GM12878 (cell line): ENCODE measurements around the gene TGFB1. TPM values are rescaled to one million over a fixed set of nuclear protein-coding genes. Genes with fewer than 3 reads are reported as not detected.

Experiments
- ASH2L ChIP-seq: fragments of 300-600, 200-600 bp; sonication (generic); IDR thresholded peaks from 2 replicates; pipeline ENCODE4 v1.6.1; 2017; ENCODE audit warnings: low read depth, mild to moderate bottlenecking, borderline replicate concordance
- CBFB ChIP-seq: IDR thresholded peaks from 2 replicates; pipeline ENCODE4 v1.6.1; 2016; ENCODE audit warnings: antibody characterized with exemption, low read depth
- CREB1 ChIP-seq: IDR thresholded peaks from 2 replicates; pipeline ENCODE4 v1.6.1; 2012; ENCODE audit warnings: low read depth, mild to moderate bottlenecking, inconsistent platforms
- CREM ChIP-seq: IDR thresholded peaks from 2 replicates; pipeline ENCODE4 v1.6.1; 2014; ENCODE audit warnings: antibody characterized with exemption, low read depth
- EED ChIP-seq: sonication (generic); IDR thresholded peaks from 2 replicates; pipeline ENCODE4 v1.6.1; 2016; ENCODE audit warnings: antibody characterized with exemption, low read depth
- ESRRA ChIP-seq: IDR thresholded peaks from 2 replicates; pipeline ENCODE4 v1.6.1; 2012; ENCODE audit warnings: mild to moderate bottlenecking, low read length, improper control_type of control experiment
- IKZF1 ChIP-seq: fragments of 450-650 bp; conservative IDR thresholded peaks from 2 replicates; pipeline ENCODE4 v1.6.1; 2017; ENCODE audit warnings: antibody characterized with exemption, mild to moderate bottlenecking
- MYC ChIP-seq: IDR thresholded peaks from 2 replicates; pipeline ENCODE4 v1.6.1; 2011; ENCODE audit warnings: mild to moderate bottlenecking, low read length, moderate library complexity, inconsistent platforms; ENCODE audit not compliant: insufficient read depth, insufficient replicate concordance, insufficient read length, severe bottlenecking
- NRF1 ChIP-seq: conservative IDR thresholded peaks from 2 replicates; pipeline ENCODE4 v1.6.1; 2011; ENCODE audit warnings: mild to moderate bottlenecking, low read depth, low read length, improper control_type of control experiment
- POU2F2 ChIP-seq: IDR thresholded peaks from 3 replicates; pipeline ENCODE4 v1.6.1; 2011; ENCODE audit warnings: low read depth, mild to moderate bottlenecking, low read length, borderline replicate concordance
- RBBP5 ChIP-seq: fragments of 200-600 bp; sonication (generic); conservative IDR thresholded peaks from 2 replicates; pipeline ENCODE4 v1.6.1; 2016
- RFX5 ChIP-seq: IDR thresholded peaks from 2 replicates; pipeline ENCODE4 v1.6.1; 2011; ENCODE audit warnings: low read depth, low read length, improper control_type of control experiment
- SIN3A ChIP-seq: IDR thresholded peaks from 2 replicates; pipeline ENCODE4 v1.6.1; 2012; ENCODE audit warnings: low read depth, low read length, improper control_type of control experiment
- SRF ChIP-seq, 2 experiments: IDR thresholded peaks; 2 replicates each; pipeline ENCODE4 v1.6.1; 2011; ENCODE audit warnings: low read depth in 2 of 2, low read length in 2 of 2, mild to moderate bottlenecking in 1 of 2, moderate library complexity in 1 of 2
- YBX1 ChIP-seq: fragments of 450-650 bp; IDR thresholded peaks from 2 replicates; pipeline ENCODE4 v1.6.1; 2016; ENCODE audit warnings: antibody characterized with exemption
- ZNF207 ChIP-seq: fragments of 450-650 bp; IDR thresholded peaks from 2 replicates; pipeline ENCODE4 v1.6.1; 2014; ENCODE audit warnings: antibody characterized with exemption, mild to moderate bottlenecking, borderline replicate concordance
- ZNF217 ChIP-seq: fragments of 450-650 bp; IDR thresholded peaks from 2 replicates; pipeline ENCODE4 v1.6.1; 2017; ENCODE audit warnings: antibody characterized with exemption, mild to moderate bottlenecking
- polyA plus RNA-seq, 11 experiments: library from polyadenylated mRNA; depleted of rRNA in 4 of 11; unstranded in 6 of 11; stranded (reverse) in 5 of 11; fragments of >200 nt; fragmentation: Nextera tagmentation in 4 of 11; fragmentation: Illumina TruSeq in 1 of 11; extraction: Ambion mirVana in 4 of 11; extraction: Trizol in 1 of 11; gene quantifications; 1 replicate in 1 of 11; 2 replicates in 10 of 11; pipeline versions ENCODE4 v1.2.1 to v1.2.3, GENCODE V29; 2011 to 2016; ENCODE audit warnings: inconsistent platforms in 2 of 11, missing spikeins in 2 of 11, low read depth in 1 of 11
- total RNA-seq, 4 experiments: library from RNA; depleted of rRNA in 3 of 4; stranded (reverse); fragments of >200 nt in 3 of 4; fragmentation: Illumina TruSeq in 1 of 4; extraction: Trizol in 1 of 4; gene quantifications; 2 replicates each; pipeline versions ENCODE4 v1.2.1 to v1.2.3, GENCODE V29; 2013 to 2021
- TF ChIP-seq, protein P1 (sequence below): fragments of 450-650 bp; formaldehyde crosslinking; IDR thresholded peaks from 2 replicates; pipeline ENCODE4 v1.4.0; 2020; ENCODE audit warnings: mild to moderate bottlenecking, moderate library complexity
- TF ChIP-seq, protein P2 (sequence below): fragments of 450-650 bp; IDR thresholded peaks from 2 replicates; pipeline ENCODE4 v1.6.1; 2016; ENCODE audit warnings: mild to moderate bottlenecking
- TF ChIP-seq, protein P3 (sequence below): fragments of 450-650 bp; IDR thresholded peaks from 2 replicates; pipeline ENCODE4 v1.6.1; 2016; ENCODE audit warnings: mild to moderate bottlenecking, moderate library complexity, borderline replicate concordance

TGFB1 gene
- total and polyA plus RNA-seq, 10 of the 15 experiments (the other 5 are each of a cell fraction or from before 2014, with no cell fraction given): 0.23 to 120 (median 10.9) TPM

DNA sequence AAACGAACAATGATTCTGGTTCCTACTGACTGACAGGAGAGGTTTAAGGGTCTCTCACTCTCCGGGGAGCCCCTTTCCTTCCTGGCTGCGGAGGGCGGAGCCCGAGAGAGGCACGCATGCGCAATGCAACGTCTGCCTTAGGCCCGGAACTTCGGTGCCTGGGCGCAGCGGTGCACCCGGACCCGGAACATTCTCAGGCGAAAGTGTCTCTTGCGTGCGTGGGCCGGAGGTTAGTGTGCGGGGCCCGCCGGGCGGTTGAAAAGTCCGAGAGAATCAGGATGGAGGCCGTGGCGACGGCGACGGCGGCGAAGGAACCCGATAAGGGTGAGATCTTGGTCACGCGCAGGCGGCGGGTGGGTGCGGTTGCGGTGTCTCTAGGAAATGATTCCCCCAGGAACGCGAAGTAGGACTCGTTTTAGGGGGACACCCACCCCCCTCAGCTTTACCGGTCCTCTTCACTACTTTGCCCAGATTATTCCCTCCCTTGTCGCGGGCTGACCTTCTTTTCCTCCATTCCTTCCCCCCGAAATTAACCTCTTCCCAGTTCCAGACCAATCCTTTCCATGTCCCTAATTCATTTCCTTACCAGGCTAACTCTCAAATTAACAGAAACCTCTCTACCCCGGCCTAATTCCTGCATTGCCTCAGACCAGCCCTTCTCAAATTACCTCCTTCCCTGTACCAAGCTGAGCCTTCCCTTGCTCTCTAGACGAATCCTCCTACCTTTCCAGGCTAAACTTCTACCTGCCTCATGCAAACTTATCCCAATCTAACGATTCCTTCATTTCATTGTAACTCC is 43.5 kb downstream of the TGFB1 start, which contains the start of gene CCDC97 (continued):
- peak; percentile 49; the same call in 1 of the 2 replicates for TF ChIP-seq CREB1
- TF ChIP-seq, protein P1, sequence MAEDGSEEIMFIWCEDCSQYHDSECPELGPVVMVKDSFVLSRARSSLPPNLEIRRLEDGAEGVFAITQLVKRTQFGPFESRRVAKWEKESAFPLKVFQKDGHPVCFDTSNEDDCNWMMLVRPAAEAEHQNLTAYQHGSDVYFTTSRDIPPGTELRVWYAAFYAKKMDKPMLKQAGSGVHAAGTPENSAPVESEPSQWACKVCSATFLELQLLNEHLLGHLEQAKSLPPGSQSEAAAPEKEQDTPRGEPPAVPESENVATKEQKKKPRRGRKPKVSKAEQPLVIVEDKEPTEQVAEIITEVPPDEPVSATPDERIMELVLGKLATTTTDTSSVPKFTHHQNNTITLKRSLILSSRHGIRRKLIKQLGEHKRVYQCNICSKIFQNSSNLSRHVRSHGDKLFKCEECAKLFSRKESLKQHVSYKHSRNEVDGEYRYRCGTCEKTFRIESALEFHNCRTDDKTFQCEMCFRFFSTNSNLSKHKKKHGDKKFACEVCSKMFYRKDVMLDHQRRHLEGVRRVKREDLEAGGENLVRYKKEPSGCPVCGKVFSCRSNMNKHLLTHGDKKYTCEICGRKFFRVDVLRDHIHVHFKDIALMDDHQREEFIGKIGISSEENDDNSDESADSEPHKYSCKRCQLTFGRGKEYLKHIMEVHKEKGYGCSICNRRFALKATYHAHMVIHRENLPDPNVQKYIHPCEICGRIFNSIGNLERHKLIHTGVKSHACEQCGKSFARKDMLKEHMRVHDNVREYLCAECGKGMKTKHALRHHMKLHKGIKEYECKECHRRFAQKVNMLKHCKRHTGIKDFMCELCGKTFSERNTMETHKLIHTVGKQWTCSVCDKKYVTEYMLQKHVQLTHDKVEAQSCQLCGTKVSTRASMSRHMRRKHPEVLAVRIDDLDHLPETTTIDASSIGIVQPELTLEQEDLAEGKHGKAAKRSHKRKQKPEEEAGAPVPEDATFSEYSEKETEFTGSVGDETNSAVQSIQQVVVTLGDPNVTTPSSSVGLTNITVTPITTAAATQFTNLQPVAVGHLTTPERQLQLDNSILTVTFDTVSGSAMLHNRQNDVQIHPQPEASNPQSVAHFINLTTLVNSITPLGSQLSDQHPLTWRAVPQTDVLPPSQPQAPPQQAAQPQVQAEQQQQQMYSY (CRISPR knock-in tag): no peak
- peak; percentile 80; the same call in 1 of the 2 replicates for TF ChIP-seq ZNF217
- peak; percentile 84 for TF ChIP-seq NRF1
- 0 out of 2 replicates have a peak, but pooled peaks have one; percentile 42 for TF ChIP-seq EED
- TF ChIP-seq ESRRA: peak; percentile 57; the same call in 1 of the 2 replicates
- peak; percentile 82; the same call in 1 of the 2 replicates for TF ChIP-seq SIN3A
- TF ChIP-seq POU2F2: peak; percentile 84; the same call in 2 of the 3 replicates
- TF ChIP-seq MYC: no peak
- TF ChIP-seq, protein P2, sequence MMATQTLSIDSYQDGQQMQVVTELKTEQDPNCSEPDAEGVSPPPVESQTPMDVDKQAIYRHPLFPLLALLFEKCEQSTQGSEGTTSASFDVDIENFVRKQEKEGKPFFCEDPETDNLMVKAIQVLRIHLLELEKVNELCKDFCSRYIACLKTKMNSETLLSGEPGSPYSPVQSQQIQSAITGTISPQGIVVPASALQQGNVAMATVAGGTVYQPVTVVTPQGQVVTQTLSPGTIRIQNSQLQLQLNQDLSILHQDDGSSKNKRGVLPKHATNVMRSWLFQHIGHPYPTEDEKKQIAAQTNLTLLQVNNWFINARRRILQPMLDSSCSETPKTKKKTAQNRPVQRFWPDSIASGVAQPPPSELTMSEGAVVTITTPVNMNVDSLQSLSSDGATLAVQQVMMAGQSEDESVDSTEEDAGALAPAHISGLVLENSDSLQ: peak; percentile 88
- TF ChIP-seq RFX5: no peak
- TF ChIP-seq ASH2L: 0 out of 2 replicates have a peak, but pooled peaks have one; percentile 88
- peak; percentile 98 for TF ChIP-seq CBFB
- no peak for TF ChIP-seq RBBP5
- peak; percentile 86; the same call in 1 of the 2 replicates for TF ChIP-seq YBX1
- TF ChIP-seq IKZF1: peak; percentile 93
- peak in 1 of 2 experiments; percentile 70; a peak in 2 of 4 replicates for TF ChIP-seq SRF (IDR thresholded peaks at IDR 0.05; ENCODE audit: low read depth in 2 of 2, low read length in 2 of 2)
- TF ChIP-seq CREM: peak; percentile 58; the same call in 1 of the 2 replicates
- TF ChIP-seq, protein P3, sequence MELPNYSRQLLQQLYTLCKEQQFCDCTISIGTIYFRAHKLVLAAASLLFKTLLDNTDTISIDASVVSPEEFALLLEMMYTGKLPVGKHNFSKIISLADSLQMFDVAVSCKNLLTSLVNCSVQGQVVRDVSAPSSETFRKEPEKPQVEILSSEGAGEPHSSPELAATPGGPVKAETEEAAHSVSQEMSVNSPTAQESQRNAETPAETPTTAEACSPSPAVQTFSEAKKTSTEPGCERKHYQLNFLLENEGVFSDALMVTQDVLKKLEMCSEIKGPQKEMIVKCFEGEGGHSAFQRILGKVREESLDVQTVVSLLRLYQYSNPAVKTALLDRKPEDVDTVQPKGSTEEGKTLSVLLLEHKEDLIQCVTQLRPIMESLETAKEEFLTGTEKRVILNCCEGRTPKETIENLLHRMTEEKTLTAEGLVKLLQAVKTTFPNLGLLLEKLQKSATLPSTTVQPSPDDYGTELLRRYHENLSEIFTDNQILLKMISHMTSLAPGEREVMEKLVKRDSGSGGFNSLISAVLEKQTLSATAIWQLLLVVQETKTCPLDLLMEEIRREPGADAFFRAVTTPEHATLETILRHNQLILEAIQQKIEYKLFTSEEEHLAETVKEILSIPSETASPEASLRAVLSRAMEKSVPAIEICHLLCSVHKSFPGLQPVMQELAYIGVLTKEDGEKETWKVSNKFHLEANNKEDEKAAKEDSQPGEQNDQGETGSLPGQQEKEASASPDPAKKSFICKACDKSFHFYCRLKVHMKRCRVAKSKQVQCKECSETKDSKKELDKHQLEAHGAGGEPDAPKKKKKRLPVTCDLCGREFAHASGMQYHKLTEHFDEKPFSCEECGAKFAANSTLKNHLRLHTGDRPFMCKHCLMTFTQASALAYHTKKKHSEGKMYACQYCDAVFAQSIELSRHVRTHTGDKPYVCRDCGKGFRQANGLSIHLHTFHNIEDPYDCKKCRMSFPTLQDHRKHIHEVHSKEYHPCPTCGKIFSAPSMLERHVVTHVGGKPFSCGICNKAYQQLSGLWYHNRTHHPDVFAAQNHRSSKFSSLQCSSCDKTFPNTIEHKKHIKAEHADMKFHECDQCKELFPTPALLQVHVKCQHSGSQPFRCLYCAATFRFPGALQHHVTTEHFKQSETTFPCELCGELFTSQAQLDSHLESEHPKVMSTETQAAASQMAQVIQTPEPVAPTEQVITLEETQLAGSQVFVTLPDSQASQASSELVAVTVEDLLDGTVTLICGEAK: peak; percentile 99
- TF ChIP-seq ZNF207: peak; percentile 83
